DMS53 treated with DMSO at 0.1 percent for 48 hours (cell line): Measurements from ENCODE around the gene PAFAH1B1.
"Not testable (repeated sequence)": the region's sequence is repeated elsewhere in the genome, so short reads cannot be mapped to it uniquely, and the experiment has no call there.

Source experiments
- DNase-seq: peaks from one replicate; lab custom pipeline; 2025; ENCODE audit not compliant: unreplicated experiment; lab: John Stamatoyannopoulos, UW

The PAFAH1B1 gene

DNA sequence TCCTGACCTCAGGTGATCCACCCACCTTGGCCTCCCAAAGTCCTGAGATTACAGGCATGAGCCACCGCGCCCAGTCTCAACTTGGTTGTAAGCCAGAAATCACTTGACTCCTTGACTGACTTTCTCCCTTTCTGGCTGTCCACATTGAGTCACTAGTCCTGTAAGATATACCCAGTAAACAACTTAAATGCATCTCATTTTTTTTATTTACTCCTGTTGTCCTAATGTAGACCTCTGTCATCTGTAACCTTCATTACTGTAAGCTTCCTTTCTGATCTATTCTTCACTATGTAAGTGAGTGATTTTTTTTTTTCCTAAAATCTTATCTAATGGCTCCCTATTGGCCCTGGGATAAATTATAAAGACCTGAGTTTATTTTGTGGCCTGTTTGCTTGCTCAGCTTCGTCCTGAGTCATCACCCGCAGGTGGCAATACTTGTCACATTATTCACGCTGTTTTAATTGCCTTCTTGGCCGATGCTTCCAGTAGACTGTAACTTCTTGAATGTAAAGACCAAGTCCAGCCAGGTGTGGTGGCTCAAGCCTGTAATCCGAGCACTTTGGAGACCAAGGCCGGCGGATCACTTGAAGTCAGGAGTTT, 41.0 kb downstream of the PAFAH1B1 start:
- peak; percentile 64 for DNase-seq

DNA sequence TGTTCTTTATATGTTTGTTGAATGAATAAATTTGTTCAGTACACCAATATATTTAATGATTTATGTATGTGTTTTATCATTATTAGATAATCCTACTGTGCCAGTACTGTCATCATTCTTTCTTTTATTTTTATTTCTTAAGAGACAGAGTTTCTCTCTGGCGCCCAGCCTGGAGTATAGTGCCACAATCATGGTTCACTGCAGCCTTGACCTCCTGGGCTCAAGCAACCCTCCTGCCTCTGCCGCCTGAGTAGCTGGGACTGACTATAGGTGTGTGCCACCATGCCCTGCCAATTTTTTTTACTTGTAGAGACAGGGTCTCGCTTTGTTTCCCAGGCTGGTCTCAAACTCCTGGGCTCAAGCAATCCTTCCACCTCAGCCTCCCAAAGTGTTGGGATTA, 41.8 kb downstream of the PAFAH1B1 start:
- DNase-seq: no peak

DNA sequence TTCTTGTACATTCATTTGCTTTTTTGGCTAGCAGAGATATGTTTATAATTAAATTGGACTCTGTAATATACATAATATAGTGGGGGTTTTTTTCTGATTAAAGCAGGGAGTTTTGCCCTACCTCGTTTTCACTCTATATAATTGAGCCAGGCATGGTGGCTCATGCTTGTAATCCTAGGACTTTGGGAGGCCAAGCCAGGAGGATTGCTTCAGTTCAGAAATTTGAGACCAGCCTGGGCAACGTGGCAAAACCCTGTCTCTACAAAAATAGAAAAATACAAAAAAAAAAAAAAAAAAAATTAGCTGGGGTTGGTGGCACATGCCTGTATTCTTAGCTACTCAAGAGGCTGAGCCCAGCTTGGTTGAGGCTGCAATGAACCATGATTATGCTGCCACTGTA, 42.2 kb downstream of the PAFAH1B1 start:
- no peak for DNase-seq

GRCh38 chr17:2636169-2636930, 42.9 kb downstream of the PAFAH1B1 start:
- no peak for DNase-seq

DNA sequence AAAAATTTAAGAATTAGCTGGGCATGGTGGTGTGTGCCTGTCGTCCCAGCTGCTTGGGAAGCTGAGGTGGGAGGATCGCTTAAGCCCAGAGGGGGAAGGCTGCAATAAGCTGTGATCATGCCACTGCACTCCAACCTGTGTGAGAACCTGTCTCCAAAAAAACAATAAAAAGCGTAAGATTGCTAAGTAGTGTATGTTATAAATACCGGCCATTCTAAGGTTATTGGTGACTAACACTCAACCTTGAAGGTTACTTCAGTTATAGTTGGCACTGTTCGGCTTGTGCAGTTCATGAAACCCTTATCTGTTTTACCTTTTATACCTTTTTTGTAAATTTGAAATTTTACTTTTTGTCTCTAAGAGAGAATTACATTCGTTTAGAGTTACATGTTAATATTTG, 44.0 kb downstream of the PAFAH1B1 start:
- no peak for DNase-seq

DNA sequence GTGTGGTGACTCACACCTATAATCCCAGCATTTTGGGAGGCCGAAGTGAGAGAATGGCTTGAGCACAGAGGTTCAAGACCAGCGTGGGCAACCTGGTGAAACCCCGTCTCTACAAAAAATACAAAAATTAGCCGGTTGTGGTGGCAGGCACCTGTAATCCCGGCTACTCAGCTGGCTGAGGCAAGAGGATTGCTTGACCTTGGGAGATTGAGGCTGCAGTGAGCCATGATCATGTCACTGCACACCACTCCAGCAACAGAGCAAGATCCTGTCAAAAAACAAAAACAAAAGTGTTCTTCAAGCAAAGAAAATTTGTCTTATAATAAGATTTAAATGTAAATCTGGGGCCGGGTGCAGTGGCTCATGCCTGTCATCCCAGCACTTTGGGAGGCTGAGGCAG, 51.5 kb downstream of the PAFAH1B1 start:
- no peak for DNase-seq

DNA sequence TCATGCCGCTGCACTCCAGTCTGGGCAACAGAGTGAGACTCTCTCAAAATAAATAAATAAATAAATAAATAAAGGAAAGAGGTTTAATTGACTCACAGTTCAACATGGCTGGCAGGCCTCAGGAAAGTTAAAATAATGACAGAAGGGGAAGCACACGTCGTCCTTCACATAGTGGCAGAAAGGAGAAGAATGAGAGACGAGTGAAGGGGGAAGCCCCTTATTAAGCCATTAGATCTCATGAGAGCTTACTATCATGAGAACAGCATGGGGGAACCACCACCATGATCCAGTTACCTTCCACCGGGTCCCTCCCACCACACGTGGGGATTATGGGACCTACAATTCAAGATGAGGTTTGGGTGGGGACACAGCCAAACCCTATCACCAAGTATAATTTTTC, 54.5 kb downstream of the PAFAH1B1 start:
- no peak for DNase-seq

DNA sequence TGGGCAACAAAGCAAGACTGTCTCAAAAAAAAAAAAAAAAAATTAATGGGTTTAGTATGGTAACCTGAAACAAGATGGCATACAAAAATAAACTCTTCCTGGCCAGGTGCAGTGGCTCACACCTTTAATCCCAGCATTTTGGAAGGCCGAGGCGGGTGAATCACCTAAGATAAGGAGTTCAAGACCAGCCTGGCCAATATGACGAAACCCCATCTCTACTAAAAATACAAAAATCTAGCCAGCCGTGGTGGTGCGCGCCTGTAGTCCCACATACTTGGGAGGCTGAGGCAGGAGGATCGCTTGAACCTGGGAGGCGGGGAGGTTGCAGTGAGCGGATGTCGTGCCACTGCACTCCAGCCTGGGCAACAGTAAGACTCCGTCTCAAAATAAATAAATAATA, 55.7 kb downstream of the PAFAH1B1 start:
- no peak for DNase-seq

- not testable (repeated sequence) for DNase-seq
These were observed 59.5 kb downstream of the PAFAH1B1 start for GRCh38 chr17:2652911-2653310.

DNA sequence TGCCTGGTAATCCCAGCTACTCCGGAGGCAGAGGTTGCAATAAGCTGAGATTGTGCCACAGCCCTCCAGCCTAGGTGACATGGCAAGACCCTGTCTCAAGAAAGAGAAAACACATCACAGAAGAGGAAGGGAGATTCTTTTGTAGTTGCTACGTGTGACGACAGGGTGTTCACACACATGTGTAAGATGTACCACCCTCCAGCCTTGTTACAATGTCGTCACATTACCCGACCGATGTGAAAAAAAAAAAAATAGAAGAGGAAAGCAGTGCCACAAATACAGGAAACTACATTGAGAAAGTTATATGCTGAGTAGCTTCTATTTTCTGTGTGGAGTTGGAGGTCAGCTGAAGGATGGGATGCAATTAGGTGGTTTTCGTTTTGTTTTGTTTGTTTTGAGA, 62.1 kb downstream of the PAFAH1B1 start:
- no peak for DNase-seq

- DNase-seq: no peak
These were observed 62.8 kb downstream of the PAFAH1B1 start for GRCh38 chr17:2656283-2656682.

GRCh38 chr17:2659337-2659736, 65.9 kb downstream of the PAFAH1B1 start:
- DNase-seq: not testable (repeated sequence)

GRCh38 chr17:2660410-2660809, 67.0 kb downstream of the PAFAH1B1 start:
- not testable (repeated sequence) for DNase-seq

DNA sequence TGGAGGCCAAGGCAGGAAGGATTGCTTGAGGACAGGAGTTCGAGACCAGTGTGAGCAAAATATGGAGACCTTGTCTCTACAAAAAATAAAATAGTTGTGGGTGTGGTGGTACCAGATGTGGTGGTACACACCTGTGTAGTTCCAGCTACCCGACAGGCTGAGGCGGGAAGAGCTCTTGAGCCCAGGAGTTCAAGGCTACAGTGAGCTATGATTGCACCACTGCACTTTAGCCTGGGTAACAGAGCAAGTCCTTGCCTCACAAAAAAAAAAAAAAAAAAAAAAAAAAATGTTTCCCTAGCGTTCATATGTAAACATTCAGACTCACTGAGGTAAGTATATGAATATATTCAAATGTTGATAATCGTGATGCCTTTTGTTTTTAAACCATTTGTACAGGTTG, 78.6 kb downstream of the PAFAH1B1 start:
- DNase-seq: no peak

DNA sequence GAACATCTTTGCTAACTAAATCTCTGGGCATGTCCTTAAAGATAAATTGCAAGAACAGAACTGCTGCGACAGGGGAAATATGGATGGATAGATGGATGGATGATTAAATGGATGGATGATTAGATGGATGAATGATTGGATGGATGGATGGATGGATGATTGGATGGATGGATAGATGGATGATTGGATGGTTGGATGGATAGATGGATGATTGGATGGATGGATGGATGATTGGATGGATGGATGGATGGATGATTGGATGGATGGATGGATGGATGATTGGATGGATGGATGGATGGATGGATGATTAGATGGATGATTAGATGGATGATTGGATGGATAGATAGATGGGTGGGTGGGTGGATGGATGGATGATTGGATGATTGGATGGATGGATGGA, 85.8 kb downstream of the PAFAH1B1 start:
- DNase-seq: not testable (repeated sequence)

DNA sequence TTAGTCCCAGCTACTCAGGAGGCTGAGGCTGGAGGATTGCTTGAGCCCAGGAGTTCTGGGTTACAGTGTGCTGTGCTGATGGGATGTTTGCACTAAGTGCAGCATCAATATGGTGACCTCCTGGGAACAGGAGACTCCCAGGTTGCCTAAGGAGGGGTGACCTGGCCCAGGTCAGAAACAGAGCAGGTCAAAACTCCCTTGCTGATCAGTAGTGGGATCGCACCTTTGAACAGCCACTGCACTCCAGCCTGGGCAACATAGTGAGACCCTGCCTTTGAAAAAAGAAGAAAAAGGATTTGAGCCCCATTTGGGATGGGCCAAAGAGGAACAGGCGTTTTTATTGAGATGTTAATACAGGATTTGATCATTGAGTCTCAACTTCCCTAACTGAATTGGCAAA, 87.5 kb downstream of the PAFAH1B1 start:
- no peak for DNase-seq

GRCh38 chr17:2681650-2682049, 88.2 kb downstream of the PAFAH1B1 start:
- DNase-seq: no peak

DNA sequence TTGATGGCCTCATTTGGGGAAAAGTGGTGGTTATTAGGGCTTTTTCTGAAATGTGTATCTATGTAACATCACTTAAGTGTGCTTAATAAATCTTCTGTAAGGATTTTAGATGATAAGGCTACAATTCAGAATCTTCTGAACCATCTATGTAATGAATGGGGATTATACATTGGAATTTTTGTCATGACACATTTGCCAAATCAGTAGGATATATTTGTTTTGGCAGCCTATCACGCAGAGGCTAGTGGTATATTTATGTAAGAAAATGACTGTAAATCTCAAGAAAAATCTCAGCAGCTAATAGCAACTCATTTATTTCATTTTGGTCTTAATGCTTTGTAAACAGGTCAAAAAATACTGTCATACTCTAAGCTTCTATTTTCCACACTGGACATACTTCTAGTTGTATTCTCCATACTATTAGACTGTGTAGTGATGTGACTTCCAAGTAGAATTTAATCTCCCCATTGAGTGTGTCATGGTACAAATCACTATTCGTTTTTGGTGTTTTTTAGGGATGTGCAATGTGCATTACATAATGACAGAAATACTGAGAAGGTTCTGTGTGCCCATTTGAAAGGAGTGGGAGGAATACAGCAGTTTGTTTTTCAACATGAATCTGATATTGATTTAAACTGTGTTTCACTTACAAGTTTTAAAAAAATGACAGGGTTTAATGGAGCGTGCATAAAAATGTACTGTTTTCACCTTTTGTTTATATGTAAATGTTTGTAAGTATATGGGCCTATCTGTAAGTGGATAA, 88.9 kb downstream of the PAFAH1B1 start:
- DNase-seq: no peak

- DNase-seq: no peak
These were observed 90.5 kb downstream of the PAFAH1B1 start for GRCh38 chr17:2683912-2684311.

DNA sequence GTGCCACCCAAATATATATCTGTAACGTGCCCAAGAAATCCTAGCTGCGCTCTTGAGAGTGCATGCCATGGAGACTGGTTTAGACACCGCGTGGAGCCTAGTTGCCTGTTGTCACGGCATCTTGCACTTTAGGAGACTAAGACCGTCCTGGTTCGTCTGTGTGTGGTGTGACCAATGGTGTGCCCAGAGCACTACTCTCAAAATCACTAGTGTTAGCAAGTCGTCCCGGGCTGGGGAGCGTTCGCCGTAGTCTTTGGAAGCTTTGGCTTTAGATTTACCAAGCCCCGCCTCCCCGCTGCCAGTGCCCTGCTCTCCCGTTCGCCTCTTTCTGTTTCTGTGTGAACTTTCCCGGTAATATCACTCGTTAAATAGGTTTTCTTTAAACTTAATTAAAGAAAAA, 91.1 kb downstream of the PAFAH1B1 start:
- no peak for DNase-seq

DNA sequence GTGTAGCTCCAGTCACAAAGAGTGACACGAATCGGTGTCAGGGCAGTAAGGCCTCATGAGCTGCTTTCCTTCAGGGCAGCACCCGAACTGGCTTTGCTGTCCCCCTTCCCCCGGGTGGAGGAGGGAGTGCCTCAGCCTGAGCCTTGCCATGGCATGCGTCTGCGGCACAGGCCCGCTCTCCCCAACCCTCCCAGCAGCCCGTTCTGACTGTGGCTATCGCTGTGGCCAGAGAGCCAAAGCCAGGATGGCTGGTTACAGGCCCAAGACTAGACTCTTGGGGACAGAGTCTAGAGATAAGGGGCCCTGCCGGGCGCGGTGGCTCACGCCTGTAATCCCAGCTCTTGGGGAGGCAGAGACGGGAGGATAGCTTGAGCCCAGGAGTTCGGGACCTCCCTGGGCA, 92.2 kb downstream of the PAFAH1B1 start:
- no peak for DNase-seq

GRCh38 chr17:2687074-2687418, 93.6 kb downstream of the PAFAH1B1 start:
- DNase-seq: no peak
